Muscle of arm (tissue), 12 donors: ENCODE measurements around the gene ATP6V0D1. TPM values are rescaled to one million over a fixed set of nuclear protein-coding genes. Genes with fewer than 3 reads are reported as not detected.

Source experiments
- DNase-seq: peaks from one replicate; pipeline ENCODE4 v3.0.0-alpha.2; 2013
- polyA plus RNA-seq, 12 donors: library from polyadenylated mRNA; unstranded; fragments of 120-200 nt; gene quantifications; one replicate each; pipeline ENCODE4 v1.2.1, GENCODE V29; 2013; ENCODE audit not compliant: insufficient read length in 12 of 12

Gene ATP6V0D1
- polyA plus RNA-seq, 12 donors = 44.5 to 67.3 (median 55.4) TPM; not detected in 1

DNA sequence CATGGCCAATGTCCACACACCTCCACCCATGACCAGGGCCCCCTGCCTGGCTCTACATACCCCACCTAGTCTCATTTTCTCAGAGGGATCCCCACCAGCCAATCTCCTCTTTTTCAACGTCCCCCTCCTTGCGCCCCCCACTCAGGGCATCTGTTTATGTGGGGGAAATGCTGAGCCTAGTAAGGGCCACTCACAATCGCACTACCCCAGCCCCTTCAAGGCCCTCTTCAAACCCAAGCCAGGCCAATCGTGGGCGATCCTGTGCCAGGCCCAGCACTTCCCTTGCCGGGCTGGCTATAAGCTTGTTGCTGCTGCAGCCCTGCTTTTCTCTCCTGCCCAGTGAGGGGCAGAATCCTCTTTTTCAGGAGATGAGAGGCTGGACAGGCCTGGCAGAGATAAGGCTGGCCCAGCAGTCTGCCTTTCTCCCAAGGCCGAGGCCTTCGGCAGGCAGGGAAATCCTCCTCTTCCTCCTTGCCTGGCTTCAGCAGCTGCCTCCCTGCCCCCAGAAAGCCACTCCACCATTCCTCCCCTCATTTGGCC, 33.9 kb downstream of the ATP6V0D1 start:
- DNase-seq = no peak

DNA sequence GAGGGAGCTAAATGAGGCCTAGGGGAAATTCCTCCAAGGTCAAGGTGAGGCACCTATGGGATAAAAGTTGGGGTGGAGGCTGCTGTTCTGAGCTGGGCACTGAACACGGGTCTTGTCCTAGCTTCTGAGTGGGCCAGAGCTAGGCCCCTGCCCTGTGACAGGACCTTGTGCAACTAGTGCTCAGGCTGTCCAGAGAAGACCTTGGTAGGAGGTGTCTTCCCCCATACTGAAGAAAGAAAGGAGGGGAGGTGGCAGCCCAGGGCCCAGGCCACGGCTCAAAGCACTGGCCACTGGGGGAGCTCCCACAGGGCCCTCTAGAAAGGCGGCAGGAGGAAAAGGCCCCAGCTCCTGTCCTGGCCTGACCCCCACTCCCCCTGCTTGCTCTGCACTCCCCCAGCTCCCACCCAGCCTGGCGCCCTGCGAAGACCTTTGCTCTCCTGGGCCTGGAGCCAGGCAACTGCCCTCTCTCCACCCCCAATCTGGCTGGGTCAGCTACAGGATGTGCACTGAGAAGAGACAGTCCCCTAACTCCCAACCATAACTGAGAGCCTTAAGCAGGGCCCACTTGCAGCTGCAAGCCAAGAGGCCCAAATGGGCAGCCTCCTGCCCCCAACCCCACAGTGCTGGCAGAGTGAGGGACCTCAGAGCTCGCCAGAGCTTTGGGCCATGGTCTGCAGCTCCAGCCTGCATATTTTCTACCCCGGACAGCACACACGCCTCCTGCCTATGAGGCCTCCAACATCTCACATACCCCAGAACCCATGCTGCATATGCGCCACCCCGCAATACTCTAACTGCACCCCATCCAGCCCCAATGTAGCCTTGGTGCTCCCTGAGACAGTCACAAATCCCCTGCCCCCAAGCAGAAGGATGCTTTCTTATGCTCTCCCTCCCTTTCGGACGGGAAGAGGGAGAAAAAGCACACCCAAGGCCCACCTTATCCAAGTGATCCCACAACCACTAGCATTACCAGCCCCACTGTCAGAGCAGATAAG, 34.7 kb downstream of the ATP6V0D1 start:
- no peak for DNase-seq

DNA sequence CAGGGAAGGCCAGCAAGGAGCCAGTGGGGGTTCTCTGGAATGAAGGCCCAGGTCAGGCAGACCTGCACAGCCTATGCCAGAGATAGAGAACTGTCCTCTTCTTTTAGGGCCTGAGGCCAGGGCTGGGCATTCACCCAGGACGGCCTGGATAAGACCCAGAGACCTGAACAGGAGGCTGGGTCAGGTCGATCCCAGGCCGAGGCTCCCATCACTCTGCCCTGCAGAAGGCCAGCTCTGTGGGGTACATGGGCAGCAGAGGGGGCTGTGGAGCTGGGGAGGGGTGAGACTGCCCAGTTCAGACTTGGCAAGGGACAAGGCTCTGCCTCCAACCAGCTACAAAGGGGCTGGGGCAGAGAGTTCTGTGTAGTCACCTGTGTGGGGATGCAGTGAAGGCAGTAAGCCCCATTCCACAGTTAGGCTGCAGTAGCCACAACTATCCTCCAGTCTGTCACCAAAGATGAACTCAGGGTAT, 35.5 kb downstream of the ATP6V0D1 start:
- DNase-seq = no peak

DNA sequence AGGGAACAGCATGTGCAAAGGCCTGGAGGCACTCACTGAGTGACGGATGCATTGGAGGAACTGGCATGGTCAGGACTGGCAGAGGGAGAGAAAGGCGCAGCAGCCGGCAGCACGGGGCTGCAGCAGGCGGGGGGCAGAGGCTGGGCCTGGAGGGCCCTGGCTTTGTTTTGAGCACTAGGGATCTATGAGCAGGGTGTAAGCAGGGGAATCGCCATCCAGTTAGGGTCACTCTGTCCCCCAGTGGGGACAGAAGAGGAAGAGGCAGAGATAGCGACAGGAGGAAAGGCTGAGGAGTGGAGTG, 35.9 kb downstream of the ATP6V0D1 start:
- DNase-seq = no peak

DNA sequence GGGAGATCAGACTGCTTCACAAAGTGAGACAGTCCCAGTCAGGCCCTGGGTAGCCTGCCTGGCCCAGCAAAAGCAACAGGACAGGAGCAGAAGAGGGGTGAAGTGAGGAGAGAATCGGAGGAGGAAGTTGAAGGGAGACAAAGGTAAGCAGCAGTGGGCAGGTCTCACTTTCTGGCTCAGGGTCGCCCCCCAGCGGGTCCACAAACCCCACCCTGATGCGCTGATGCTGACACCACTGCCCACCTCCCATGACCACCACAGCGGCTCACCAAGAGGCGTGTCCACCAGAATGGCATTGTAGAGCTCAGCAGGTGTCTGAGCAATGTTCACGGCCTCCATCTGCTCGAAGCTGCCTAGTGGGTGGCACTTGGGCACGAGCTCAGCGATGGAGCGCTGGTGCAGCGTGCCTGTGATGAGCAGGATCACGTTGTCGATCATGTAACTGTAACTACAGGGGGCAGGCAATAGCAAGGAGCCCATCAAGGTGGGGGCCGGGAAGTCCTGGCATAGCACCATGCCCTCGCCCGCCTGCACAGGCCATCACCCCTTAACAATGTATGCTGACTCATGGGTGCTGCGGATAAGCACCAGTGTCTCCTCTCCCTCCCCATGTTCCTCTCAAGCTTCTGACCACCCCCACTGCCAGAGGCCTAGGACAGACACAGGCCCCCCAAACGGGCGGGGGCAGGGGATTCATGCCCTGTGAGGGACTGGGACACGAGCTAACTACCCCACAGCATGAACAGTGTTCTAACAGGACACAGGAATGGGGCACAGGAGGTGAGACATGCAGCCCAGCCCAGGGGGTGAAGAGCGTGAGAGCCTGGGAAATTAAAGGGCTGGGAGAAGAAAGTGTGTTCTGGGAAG, 36.5 kb downstream of the ATP6V0D1 start:
- DNase-seq = no peak

DNA sequence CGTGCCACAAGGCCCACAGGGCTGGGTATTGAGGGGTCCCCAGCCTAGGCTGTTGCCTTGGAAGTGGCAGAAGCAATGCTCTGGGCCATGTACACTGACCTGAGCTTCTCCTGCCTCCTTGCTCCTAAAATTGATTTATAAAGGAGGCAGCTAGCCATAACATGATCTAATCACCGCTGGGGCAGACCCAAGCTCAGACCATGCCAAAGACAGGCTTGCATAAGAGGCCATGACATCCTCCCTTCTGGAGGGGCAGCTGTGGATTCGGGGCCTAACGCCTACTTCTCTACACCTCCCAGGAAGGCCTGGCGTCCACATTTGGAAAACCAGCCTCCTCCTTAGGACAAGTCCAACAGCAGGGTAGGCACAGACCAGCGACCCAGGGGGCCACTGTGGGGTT, 37.7 kb downstream of the ATP6V0D1 start:
- DNase-seq = no peak

DNA sequence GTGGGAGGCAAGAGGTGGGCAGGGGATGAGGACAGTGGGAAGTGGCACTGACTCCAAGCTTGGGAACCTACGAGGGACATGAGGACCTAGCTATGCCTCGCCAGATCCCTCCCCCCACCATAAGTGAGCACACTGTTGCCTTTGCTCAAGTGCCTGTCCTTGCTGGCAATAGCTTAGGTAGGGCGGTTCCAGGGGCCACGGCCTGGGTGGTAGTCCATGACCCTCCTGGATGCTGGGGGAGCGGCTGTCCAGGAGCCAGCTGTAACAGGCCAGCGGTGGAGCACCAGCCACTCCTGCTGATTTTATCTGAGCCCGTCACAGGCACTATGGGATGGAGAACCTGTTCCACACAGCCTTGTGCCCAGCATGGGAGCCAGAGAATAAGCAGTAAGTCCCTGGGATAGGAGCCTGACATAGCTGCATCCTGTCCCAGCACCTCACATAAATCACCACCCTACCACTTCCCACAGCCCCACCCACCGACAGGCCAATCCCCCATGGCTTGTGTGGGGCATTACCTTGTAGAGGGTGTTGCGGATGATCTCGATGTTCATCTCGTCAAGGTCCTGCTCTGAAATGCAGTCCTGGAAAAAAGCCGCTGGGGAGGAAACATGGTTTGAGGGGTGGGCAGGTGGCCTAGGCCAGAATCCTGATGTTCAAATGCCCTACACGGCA, 38.2 kb downstream of the ATP6V0D1 start:
- DNase-seq = no peak

DNA sequence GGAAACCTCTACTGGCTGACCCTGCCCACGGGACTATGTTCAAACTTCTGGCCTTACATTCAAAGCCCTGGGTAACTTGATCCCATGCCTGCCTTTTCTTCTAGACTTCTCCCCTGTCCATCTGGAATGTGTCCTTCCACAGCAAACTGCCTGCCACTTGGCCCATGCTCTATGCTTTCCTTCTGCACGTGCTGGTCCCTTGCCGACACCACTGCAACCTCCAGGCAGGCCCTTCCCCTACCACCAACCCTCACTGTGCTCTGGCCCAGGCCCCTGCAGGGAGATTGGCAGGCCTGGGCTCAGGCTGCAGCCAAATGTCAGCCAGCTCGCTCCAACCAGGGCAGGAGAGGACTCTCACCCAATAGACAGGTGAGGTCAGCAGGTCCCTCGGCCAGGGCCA, 39.0 kb downstream of the ATP6V0D1 start:
- no peak for DNase-seq

DNA sequence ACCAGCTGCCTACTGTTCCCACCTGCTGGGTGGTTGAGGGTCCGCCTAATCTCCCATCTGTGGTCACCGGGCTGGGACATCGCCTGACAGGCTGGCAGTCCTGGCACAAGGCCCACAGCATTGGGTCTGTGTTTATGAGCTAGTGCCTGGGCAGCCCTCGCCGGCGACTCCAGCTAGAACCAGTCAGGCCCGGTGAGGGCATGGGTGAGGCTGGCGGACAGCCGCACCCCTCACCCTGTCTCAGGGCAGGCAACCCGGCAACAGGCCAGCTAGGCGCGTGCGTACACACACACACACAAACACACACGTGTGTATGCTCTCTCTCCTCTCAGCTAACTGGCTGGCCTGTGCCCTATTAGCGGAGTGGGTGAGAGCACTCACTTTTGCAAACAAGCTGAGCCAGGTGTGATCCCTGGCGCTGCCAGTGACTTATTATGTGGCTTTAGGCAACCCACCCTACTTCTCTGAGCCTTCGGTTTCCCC, 39.6 kb downstream of the ATP6V0D1 start:
- DNase-seq = no peak

DNA sequence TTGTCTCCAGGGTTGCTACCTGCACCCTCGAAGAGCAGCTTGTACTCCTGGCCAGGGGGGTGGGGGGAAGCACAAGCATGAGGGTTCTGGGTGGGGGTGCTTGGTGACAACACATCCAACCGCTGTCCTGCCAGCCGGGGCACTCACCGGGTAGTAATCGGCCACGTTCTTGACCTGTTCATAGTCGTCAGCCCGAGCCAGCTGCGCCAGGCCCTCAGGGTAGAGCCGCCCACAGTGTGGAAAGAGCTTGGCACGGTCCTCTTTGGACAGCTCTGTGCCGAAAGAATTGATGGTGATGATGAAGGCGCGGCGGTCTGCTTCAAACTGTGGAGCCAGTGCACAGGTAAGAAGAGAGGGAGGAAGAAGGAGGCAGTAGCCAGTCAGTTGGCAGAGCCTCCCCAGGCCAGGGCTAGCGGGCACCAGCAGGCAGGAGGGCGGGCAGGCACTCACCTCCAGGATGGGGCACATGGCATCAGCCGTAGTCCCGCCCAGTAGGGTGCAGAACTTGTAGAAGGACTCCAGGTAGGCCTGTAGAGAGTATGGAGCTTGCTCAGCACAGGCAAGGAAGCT, 42.0 kb downstream of the ATP6V0D1 start:
- DNase-seq = no peak

DNA sequence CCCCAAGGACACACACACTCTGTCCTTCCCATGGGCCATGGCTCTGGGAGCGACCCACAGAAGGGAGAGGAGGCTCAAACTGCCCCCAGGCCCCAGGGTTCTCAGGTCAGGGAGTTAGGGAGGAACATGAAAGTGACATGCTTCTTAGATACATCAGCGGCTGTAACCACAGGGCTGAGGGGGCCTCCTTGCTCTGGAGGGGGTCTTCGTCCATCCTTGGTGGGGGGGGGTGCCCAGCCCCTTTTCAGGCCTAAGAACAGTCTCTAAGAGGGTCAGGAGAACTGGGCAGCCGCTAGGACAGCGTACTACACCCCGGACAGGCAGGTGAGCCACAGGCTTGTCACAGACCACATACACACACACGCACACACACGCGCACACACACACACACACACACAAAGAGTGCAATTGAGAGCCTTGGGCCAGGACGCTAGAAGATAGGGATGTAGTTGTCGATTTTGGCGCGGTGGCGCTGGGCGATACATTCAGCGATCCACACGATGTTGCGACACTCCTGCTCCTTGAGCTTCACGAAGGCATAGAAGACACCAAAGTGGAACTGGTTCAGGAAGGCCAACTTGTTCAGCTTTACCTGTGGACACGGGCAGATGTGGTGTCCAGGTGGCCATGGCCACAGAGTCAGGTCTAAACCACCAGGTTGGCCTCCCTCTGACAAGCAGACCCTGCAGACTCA, 42.7 kb downstream of the ATP6V0D1 start:
- no peak for DNase-seq

DNA sequence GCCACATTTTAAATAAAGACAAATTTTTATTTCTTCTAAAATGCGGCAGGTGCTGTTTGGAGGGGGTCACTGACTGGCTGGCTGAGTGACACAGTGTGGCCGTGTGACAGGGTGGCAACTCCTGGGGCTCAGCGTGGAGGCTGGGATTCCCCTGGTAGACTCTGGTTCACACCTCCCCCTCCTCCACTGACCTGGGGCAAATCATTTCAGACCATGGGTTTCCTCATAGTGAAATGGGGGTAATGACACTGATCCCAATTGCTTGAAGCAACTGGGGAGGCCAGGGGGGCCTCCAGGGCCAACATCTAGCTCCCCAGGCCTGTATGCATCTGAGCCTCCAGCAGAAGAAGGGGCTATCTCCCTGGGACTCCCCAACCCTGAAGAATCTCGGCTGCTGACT, 43.4 kb downstream of the ATP6V0D1 start:
- no peak for DNase-seq

DNA sequence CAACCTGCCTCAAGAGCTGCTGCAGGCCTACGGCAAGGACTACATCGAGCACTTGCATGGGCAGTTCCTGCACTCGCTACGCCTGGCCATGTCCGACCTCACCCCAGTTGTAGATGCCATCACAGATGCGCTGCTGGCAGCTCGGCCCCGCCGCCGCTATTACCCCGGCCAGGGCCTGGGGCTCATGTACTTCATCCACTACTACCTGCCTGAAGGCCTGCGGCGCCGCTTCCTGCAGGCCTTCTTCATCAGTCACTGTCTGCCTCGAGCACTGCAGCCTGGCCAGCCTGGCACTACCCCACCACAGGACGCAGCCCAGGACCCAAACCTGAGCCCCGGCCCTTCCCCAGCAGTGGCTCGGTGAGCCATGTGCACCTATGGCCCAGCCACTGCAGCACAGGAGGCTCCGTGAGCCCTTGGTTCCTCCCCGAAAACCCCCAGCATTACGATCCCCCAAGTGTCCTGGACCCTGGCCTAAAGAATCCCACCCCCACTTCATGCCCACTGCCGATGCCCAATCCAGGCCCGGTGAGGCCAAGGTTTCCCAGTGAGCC, 44.2 kb downstream of the ATP6V0D1 start:
- DNase-seq = no peak

DNA sequence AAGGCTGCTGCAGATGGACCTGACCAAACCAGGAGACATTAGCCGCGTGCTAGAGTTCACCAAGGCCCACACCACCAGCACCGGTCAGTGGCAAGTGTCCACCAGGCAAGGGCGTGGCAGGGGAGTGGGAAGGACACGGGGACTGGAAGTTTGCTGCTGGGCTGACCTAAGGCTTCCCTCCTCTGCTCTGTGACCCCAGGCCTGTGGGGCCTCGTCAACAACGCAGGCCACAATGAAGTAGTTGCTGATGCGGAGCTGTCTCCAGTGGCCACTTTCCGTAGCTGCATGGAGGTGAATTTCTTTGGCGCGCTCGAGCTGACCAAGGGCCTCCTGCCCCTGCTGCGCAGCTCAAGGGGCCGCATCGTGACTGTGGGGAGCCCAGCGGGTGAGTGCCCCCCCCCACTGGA, 45.2 kb downstream of the ATP6V0D1 start:
- DNase-seq = no peak

DNA sequence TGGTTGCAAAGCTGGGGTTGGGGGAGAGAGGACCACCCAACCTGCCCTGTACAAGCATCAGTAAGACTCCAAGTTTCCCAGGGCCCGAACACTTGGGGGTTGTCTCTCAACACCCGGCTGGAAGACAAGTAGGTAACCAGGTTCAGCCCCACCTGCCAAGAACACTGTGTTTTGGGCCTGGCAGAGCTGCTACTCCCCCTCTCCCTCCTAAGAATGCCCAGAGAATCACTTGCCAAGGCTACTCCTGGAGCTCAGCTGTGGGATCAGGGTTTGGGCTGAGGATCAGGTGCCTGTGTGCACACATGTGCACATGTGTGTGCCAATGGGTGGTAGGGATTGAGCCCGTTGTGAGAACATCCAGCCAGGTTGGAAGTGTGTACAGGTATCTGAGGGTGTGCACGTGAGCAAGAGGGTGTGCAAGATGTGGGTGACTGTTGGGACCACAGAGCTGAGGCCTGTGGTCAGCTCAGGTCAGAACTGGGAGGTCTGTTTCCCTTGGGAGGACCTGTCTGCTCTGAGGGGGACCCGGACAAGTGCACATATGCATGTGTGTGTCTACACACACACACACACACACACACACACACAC, 47.7 kb downstream of the ATP6V0D1 start:
- DNase-seq = no peak

DNA sequence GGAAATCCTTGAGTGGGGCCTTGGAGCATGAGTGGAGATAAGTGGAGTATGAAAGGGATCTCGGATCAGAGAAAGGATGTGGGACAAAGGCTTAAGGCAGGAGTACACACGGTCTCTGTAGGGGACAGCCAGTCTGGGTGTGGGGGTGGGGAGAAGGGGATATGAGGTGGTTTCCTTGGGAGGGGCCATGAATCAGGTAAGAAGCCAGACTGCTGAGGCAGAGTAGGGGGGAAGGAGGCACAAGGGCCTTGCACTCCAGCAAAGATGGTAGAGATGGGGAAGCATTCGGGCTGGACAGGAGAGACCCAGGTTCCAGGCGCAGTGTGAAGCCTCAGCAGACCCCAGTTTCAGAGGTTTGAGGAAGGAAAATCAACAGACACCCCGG, 48.5 kb downstream of the ATP6V0D1 start:
- no peak for DNase-seq

DNA sequence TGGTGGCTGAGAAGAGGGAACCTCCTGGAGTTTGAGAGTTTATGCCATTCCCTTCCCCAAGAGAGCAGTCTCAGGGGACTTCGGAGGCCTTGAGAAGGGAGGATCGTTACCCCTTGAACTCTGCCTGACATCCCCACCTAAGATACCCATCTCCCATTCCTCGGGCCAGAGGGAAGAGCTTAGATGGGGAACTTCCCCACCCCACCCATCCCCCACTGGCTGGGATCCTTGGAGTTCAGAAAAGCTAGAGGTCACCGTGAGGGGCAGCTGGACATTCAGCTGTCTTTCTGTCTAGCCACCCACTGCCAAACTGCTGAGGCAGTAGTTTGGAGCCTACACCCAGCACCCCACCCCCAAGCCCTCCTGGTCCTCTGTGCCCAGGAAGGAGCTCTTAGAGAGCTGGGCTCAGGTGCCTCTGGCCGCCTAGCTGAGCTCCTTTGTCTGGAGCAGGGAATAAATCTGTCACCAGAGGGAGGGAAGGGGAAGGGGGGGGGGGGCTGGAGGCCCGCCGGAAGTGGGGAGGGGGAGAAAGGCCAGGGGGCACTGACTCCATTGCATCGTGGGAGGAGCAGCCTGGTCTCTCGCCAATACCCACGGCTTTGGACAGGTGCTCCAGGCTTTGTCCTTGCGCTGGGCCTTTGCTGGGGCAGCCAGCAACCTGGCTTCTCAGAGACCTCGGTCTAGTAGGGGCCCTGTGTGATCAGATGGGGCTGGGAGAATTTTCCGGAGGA, 49.0 kb downstream of the ATP6V0D1 start:
- DNase-seq = no peak

DNA sequence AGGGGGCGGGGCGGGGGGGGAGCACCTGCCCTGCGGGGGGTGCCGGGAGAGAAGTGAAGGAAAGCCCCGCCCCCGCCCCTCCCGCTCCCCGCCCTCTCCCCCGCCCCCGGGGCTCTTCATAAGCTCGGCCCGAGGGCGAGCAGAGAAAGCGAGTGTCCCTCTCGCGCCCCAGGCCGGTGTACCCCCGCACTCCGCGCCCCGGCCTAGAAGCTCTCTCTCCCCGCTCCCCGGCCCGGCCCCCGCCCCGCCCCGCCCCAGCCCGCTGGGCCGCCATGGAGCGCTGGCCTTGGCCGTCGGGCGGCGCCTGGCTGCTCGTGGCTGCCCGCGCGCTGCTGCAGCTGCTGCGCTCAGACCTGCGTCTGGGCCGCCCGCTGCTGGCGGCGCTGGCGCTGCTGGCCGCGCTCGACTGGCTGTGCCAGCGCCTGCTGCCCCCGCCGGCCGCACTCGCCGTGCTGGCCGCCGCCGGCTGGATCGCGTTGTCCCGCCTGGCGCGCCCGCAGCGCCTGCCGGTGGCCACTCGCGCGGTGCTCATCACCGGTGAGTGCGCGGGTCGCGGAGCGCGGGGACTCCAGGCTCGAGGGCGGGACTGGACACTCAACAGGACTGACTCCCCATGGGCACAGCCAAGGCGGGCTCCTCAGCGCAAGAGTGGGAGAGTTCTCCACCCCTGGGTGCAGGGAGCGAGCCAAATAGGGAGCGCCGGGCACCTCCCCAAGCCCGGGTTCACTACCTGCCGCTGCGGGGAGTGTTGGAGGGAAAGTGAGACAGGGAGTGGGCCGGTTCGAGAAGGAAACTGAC, 49.8 kb downstream of the ATP6V0D1 start, which contains the start of gene HSD11B2:
HSD11B2 (plus strand) TSS at position 145 of the 798 bp plus-strand sequence; CDS start at position 273, 128 bp downstream.
- DNase-seq = no peak
